HG03025 (cell line): ENCODE measurements around the gene P2RX6.
"Not testable (repeated sequence)": the region's sequence is repeated elsewhere in the genome, so short reads cannot be mapped to it uniquely, and the experiment has no call there.

Experiments used
- ATAC-seq: cut with Tn5 transposase; IDR thresholded peaks from one replicate; pipeline ENCODE4 v1.9.1; 2021; ENCODE audit warnings: mild to moderate bottlenecking, moderate library complexity; ENCODE audit not compliant: unreplicated experiment, low FRiP score

P2RX6 gene

DNA sequence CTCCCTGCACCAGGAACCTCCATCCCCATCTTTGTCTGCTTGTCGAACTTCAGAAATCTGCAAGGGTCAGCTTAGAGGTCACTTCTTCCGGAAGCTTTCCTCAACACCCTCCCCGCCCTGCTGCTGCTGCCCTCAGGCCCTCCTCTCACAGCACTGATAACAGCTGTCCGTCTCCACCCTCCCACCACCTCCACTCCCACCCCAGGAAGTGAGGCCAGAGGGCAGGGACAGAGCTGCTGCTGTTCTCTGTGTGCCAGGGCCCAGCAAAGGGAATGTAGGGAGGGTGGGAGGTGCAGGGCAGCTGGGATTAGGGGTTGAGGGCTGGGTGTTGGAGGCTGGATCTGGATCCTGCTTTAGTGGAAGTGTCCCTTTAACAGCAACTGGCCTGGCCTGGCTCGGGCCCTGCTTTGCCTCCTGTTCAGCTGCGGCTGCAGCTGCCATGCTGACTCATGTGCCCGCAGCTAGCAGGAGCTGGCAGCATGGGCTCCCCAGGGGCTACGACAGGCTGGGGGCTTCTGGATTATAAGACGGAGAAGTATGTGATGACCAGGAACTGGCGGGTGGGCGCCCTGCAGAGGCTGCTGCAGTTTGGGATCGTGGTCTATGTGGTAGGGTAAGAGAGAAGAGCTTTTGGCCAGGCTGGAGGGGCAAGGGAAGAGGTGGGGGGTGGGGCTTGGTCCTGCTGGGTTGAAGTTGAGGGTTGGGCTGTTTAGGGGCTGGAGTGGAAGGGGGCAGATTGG lies at the start of gene P2RX6:
P2RX6 (plus strand) TSS at position 440 of the 740 bp plus-strand sequence; CDS start at position 450, 10 bp downstream.
- no peak for ATAC-seq

- ATAC-seq, result no peak
These were observed 48.8 kb upstream of the P2RX6 start for GRCh38 chr22:20965888-20966855.

- no peak for ATAC-seq
These were observed 47.9 kb upstream of the P2RX6 start, which contains the start of gene AIFM3 for GRCh38 chr22:20966883-20967696. Gene AIFM3 (plus strand): TSS chr22:20967255. CDS start chr22:20967945, 690 bp downstream.

- ATAC-seq, result no peak
These were observed 47.2 kb upstream of the P2RX6 start for GRCh38 chr22:20967697-20968211.

DNA sequence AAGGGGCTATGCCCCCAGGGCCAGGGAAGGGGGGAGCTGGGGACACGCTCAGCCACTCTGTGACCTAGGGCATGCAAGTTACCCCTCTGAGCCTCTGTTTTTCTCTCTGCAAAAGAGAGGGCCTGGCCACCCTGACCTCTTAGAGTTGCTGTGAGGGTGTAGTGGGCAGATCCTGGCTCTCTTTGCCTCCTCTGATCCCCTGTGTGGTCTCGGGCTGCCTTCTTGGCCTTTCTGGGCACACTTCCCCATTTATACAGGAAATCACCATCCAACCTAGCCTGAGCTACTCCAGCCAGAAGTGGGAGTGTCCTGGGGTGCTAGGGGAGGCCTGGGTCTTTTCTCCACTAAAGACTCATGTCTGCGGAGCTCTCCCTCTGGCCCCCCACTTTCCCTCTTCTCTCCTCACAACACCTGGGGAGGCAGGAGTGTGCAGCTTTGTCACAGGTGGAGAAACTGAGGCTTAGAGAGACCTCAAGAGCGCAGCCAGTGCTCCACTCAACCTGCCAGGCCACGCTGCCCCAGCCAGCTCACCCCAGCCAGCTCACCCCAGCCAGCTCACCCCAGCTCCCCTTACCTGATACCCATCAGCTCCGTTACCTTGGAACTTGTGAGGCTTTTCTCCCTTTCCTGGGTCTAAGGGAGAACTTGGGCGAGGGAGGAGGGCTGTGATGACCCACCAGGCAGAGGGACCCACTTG lies 46.5 kb upstream of the P2RX6 start:
- no peak for ATAC-seq

DNA sequence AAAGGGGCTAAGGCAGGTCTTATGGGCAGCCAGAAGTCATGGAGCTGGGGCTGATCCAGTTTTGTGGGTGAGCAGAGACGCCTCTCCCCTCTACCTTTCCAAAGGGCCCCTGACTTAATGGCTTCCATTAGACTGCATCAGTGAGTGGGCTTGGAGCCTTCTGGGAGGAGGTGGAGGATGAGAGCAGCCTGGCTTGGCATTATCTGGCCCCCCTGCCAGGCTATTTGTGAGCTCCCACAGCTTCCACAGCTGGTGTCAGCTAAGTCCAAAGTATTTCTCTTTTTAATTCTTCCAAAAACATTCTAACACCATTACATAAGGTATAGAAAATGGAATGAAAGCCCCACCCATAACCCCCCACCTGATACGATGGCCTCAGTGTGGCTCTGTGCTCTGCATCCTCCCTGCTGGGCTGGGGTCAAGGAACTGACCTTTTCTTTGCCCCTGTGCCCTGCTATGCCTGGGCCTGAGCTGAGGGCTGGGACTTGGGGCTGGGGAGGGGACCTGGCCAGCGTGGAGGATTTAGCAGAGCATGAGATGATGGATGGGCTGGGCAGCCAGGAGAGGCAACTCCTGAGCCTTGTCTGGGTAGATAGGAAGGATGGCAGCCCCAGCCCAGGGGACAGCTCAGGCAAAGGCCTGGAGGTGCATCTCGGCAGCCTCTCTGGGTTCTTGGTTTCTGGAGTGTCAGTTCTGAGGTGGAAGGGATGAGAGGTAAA lies 43.9 kb upstream of the P2RX6 start:
- ATAC-seq, result no peak

DNA sequence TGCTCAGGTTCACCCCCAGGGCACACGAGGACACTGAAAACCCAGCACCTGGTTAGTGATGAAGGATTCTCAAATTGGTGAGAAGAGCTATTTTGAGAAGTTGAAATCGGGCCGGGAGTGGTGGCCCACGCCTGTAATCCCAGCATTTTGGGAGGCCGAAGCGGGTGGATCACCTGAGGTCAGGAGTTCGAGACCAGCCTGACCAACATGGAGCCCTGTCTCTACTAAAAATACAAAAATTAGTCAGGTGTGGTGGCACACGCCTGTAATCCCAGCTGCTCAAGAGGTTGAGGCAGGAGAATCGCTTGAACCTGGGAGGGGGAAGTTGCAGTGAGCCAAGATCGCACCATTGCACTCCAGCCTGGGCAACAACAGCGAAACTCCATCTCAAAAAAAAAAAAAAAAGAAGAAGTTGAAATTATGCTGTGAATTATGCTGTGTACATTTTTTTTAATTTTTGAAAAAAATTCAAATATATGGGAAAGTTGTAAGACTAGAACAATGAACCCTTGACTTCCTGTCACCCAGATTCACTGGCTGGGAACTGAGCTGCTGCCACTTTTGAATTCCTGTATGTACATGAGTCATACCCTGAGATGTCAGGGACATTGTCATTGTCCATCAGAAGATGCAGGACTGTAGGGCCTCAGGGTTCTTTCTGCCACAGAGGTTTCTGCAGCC lies 42.8 kb upstream of the P2RX6 start:
- ATAC-seq, result not testable (repeated sequence)

DNA sequence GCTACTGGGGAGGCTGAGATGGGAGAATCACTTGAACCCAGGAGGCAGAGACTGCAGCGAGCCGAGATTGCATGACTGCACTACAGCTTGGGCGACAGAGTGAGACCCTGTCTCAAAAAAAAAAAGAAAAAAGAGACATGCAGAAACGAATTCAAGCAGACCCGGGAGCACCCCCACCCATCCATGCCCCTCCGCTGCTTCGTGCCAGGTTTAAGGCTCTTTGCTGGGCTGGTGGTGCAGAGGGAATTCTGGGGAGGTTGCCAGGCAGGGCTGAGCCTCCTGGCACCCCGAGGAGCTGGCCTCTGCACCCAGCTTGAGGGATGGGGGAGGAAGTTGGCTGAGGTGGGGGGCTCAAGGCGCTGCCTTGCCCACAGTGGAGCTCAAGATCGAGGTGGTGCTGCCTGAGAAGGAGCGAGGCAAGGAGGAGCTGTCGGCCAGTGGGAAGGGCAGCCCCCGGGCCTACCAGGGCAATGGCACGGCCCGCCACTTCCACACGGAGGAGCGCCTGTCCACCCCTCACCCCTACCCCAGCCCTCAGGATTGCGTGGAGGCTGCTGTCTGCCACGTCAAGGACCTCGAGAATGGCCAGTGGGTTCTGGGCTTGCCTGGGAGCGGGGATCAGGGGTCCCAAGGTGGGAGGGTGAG lies 41.9 kb upstream of the P2RX6 start:
- no peak for ATAC-seq

- ATAC-seq, result no peak
These were observed 41.2 kb upstream of the P2RX6 start for GRCh38 chr22:20973634-20974286.

DNA sequence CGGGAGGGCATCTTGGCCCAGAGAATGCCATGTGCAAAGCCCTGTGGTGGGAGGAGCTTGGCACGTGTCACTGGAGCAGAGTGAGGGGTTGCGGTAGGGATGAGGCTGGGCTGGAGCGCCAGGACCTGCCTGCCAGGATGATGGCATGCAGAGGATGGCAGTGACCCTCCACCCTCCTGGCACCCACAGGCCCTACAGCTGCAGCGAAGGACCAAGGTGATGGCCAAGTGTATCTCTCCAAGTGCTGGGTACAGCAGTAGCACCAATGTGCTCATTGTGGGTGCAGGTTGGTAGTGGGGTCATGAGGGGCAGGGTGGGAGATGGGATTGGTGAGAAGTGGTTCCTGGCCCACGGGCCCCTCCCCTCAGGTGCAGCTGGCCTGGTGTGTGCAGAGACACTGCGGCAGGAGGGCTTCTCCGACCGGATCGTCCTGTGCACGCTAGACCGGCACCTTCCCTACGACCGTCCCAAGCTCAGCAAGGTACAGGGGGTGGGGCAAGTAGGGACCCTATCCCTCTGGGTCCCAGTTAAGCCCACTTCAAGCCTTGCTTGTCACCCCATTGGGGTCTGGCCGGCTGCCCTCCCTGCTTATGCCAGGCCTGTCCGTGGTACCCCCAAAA lies 40.5 kb upstream of the P2RX6 start:
- no peak for ATAC-seq

- ATAC-seq, result no peak
These were observed 39.2 kb upstream of the P2RX6 start for GRCh38 chr22:20975541-20976290.

DNA sequence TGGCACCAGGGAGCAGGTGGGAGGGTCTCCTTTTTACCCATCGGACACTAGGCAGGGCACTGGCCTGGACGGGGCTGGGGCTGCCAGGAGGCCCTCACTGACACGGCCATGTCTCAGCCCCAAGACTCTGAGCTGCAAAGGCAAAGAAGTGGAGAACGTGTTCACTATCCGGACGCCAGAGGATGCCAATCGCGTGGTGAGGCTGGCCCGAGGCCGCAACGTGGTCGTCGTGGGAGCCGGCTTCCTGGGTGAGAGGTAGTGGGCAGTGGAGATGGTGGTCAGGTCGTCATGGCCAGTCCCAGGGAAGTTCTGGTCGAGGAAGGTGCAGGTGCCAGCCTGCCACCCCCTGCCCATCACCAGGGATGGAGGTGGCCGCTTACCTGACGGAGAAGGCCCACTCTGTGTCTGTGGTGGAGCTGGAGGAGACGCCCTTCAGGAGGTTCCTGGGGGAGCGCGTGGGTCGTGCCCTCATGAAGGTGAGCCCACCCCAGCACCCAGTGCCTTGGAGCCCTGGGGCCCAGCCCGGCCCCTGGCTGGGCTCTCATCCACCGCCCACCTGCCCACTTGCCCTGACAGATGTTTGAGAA lies 38.6 kb upstream of the P2RX6 start:
- no peak for ATAC-seq

- ATAC-seq, result no peak
These were observed 37.9 kb upstream of the P2RX6 start for GRCh38 chr22:20977019-20977418.

DNA sequence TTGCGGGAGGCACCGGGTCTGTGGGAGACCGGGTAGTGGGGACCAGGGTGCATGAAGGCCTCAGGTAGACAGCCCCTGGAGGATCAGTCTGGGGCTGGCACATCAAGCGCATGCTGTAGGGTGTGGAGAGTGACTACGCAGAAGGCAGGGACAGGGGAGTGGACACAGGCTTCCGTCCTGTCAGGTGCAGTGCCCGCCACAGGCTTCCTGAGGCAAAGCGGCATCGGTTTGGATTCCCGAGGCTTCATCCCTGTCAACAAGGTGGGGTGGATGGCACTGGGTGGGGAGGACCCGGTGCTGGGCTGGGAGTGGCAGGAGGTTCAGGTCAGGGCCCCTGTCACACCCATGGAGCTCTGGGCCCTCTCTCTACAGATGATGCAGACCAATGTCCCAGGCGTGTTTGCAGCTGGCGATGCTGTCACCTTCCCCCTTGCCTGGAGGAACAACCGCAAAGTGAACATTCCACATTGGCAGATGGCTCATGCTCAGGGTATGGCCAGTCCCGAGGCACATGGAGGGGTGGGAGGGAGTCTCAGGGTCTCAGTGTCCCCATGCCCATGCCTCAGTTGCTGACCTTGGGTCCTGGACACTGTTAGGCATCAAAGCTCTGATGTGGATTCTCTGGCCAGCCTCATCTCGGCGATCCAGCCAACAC lies 37.3 kb upstream of the P2RX6 start:
- no peak for ATAC-seq

- ATAC-seq, result no peak
These were observed 36.5 kb upstream of the P2RX6 start for GRCh38 chr22:20978419-20978818.
